ENCODE data around the gene KCNJ15. TPM values are rescaled to one million over a fixed set of nuclear protein-coding genes. Genes with fewer than 3 reads are reported as not detected.
A peak's percentile ranks its signal among the peaks of the same experiment; 100 is the strongest.
"Not testable (repeated sequence)": the region's sequence is repeated elsewhere in the genome, so short reads cannot be mapped to it uniquely, and the experiment has no call there.

Gene KCNJ15
- polyA plus RNA-seq (ENCODE audit: insufficient read length in 4 of 4) = 100 to 1,000 TPM in 3 of 4 donors, 1 to 10 TPM in 1; 3.6 to 236 (median 209) TPM

DNA sequence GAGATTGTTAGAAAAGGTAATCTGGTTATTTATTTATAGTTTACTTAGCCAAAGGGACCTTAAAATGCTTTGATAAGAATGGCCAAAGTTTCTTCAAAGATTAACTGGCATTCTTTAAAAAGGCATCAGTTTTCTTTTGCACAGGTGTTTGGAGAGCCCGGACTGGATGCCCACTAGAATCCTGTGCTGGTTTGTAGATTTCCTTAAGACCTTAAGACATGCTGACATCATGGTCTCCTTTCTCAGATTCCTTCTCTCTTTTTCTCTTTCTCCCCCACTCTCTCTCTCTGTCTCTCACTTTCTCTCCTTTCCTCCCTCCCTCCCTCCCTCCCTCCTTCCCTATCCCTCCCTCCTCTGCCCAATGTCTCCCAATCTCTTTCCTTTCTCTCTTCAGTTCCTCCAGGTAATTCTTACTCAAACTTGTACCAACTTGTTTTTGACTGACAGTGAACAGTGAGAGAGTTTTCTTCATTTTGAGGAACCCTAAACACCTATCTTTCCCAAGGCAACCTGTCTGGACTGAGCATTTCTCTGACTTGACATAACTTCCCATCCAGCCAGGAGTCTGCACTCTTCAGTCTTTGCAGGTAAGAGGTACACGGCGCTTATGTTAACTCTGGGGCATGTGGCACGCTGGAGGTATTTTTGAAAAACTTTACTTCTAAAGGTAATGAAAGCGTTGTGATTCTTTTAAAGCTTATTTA, at the start of gene KCNJ15:
TSS of gene KCNJ15 (plus strand) at position 393 of the 704 bp plus-strand sequence. CDS start 42,271 bp downstream, outside the sequence.
- no peak for DNase-seq (ENCODE audit: low read depth in 4 of 4, low spot score in 3 of 4)

DNA sequence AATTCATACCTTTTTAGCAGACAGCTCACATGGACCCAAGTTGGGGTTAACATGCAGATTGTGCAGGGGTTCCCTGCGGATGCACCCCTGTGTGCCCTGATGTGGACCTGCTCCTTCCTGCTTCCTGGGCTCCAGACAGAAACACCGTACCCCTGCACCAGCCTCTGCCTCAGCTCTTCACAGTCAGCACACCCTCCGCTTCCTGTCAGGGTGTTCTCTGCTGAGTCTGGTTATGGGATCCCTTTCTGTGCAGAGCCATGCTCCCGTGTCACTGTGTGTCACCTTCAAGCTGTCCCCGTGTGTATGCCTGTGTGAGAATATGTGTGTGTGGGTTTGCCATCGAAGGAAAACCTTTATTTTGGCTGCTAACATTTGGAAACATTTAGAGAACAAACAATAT, 48.7 kb upstream of the KCNJ15 start:
- DNase-seq (ENCODE audit: low read depth in 4 of 4, low spot score in 3 of 4) = no peak

DNA sequence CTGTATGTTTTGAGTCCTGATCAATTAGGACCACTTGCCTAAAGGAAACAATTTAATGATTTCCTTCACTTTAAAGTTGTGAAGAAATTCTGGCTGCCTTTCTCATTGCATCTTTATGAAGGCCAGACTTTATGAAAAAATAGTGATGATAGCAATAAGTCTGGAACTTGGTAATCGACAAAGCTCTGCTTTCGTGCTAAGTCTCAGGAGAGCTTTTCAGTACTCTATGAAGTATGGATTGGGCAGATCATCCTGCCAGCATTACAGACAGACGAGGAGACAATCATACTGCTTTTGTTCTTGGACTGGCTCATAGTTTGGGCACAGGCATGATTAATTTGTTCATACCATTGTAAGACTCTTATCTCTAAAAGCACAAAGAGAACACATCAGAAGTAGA, 45.5 kb upstream of the KCNJ15 start:
- no peak for DNase-seq (ENCODE audit: low read depth in 4 of 4, low spot score in 3 of 4)

DNA sequence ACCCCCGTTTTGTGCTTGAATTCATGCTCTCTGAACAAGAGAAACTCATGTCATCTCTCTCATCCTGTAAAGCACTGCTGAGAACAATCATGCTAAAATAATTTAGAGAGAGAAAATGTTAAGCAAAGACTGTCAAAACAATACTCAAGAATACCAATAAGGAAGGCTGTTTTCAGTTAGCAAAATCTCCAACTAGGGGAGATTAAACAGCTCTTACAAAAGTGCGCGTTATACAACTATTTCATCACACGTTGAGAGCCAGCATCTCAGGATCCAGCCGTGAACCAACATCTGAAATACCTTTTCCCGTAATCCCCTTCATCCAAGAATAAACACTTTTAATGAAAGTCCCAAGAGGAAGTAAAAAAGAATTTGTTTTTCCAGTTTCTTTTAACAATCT, 44.1 kb upstream of the KCNJ15 start:
- no peak for DNase-seq (ENCODE audit: low read depth in 4 of 4, low spot score in 3 of 4)

DNA sequence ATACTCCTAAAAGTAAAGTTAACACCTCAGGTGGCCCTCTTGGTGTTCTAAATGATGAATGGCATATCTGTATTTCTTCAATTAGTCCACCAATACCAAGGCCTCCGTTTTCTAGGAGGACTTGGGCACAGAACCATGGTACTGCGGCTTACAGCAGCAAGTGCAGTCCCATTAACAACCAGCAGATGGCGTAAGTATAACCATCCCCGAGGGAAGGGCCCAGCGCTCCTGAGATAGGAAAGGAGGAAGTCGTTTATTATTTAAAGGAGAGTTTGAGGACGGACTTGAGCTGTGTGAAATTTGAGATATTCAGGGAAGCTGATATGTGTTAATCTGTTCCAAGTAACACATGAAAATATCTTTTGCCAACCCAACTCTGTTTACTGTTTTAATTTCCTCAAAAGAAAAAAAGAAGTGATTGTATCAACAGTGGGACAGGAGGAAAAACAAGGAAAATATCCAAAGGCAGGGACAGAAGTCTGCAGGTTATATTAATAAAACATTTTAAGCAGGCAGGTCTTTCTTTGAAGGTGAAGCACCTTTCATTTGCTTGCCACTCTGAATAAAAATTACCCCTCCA, 37.7 kb upstream of the KCNJ15 start:
- DNase-seq (ENCODE audit: low read depth in 4 of 4, low spot score in 3 of 4) = peak; percentile 42 to 64 (median 52)

DNA sequence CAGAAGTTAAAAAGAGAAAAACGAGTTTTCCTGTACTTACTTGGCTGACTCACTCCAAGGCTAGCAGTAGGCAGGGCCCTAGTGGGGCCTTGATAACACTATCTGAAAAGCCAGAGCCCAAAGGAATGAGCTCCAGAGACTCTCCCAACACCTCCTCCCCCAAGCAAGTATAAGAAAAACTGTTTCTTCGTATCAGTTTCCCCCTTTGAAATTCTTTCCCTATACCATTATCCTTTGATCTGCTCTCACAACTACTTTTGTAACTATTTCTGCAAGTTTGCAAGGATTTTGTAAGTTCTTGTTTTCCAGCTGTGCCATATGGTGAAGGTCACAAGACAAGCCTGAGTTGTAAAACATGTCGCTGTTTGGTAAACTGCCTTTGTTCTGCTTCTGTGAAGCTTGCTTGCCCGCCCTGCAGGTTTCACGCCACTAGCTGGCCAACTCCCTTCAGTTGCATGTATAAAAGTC, 36.5 kb upstream of the KCNJ15 start:
- no peak for DNase-seq (ENCODE audit: low read depth in 4 of 4, low spot score in 3 of 4)

DNA sequence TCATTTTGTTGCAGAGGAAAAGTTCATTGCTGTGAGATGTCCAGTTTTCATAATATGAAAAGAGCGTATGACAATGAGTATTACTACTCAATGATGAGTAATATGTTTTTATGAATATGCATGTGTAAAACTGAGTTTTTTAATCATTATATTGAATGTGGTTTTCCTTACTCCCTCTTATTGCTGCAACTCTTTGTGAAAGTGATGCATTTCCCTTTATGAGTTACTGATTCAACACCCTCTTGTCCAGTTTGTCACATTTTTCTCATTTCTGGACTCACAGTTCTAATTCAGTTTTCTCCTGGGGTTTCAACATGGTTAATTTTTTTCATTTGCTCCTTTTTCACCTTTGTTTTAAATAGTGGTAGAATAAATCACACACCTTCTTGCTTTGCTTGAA, 35.2 kb upstream of the KCNJ15 start:
- DNase-seq (ENCODE audit: low read depth in 4 of 4, low spot score in 3 of 4) = no peak

DNA sequence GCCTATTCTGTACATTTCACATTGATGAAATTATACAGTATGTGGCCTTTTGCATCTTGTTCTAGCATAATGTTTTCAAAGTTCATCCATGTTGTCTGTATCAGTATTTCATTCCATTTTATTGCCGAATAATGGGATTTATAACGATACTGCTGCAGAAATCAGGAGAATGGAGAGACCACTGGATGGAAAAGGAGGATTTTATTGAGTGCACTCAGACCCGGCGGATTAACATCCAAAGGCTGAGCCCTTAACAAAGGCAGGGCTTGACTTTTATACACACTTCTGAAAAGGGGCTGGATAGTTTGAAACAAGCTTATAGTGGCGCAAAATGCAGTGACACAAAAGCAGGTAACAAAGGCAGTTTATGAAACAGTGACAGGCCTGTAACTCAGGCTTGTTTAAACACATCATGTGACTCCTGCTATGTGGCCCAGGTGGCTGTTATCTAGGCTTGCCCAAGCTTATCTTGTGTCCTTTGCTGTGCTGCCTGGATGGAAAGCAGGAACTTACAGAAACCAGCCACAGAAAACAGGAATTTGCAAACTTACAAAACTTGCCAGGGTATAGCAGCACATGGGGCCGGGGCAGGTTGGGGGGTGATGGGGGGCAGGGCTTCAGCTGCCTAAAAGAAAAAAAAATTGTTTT, 32.8 kb upstream of the KCNJ15 start:
- no peak for DNase-seq (ENCODE audit: low read depth in 4 of 4, low spot score in 3 of 4)

DNA sequence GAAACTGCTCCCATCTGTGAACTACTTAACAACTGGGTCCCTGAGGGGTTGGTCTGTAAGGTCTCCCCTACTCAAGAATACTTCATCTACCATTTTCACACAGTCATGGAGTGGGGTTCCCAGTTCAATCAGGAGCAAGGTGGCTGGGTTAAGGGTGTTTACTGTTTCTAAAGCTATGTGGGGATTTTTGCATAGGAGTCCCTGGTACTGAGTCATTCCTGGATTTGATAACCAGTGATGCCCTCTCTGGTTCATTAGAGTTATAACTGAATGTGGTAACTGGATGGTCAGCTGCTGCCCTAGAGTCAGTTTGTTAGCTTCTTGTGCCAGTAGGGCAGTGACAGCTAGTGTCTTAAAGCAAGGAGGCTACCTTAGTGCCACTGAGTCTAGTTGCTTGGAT, 29.4 kb upstream of the KCNJ15 start:
- DNase-seq (ENCODE audit: low read depth in 4 of 4, low spot score in 3 of 4) = no peak

DNA sequence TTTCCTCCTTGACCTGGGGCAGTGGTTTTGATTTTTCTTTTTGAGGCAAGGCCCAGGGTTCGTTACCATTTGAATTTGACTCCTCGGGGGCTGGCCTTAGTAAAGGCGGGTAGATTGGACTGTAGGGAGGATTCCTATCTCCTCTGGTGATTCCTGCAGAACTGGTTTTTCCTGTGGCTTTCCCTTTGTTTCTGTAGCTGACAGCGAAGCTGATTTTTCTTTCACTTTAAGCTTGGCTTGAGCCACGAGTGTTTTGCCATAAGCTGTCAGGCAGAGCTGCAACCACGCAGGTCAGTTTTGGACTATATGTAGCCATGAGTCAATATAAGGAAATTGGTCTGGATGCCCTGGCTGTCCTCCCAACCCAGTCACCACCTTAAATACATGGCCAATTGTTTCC, 28.7 kb upstream of the KCNJ15 start:
- DNase-seq (ENCODE audit: low read depth in 4 of 4, low spot score in 3 of 4) = no peak

DNA sequence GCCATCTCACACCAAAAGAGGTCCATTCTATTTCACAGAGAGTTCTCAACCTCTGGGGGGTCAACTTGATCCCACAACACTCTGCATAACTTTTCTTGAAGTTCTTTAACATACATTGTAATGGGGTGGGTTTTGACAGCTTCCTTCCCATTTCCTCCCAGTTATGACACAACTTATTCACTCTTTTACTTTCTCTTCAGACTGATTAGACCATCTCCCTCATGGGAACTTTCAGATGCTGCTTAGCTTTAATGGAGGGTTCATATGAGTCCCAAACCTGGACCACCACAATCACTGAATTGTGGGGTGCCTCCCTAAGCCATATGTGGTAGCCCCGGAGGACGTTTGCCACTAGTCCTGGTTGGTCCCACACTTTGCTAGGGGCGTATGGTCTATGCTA, 28.3 kb upstream of the KCNJ15 start:
- DNase-seq (ENCODE audit: low read depth in 4 of 4, low spot score in 3 of 4) = no peak

DNA sequence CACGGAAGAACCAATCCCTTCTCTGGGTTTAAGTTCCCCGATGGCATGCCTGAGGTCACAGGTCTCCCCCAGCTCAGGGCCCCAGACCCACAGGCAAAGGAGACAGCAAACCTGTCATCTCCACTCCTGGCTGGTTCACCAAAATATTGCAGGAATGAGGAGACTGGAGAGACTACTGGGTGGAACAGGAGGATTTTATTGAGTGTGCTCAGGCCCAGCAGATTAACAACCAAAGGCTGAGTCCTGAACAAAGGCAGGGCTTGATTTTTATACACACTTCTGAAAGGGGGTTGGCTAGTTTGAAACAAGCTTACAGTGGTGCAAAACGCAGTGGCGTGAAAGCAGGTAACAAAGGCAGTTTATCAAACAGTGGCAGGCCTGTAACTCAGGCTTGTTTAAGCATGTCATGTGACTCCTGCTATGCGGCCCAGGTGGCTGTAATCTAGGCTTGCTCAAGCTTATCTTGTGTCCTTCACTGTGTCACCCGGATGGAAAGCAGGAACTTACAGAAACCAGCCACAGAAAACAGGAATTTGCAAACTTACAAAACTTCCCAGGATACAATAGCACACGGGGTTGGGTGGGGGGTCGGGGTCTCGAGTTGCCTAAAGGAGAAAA, 27.4 kb upstream of the KCNJ15 start:
- DNase-seq (ENCODE audit: low read depth in 4 of 4, low spot score in 3 of 4) = no peak

DNA sequence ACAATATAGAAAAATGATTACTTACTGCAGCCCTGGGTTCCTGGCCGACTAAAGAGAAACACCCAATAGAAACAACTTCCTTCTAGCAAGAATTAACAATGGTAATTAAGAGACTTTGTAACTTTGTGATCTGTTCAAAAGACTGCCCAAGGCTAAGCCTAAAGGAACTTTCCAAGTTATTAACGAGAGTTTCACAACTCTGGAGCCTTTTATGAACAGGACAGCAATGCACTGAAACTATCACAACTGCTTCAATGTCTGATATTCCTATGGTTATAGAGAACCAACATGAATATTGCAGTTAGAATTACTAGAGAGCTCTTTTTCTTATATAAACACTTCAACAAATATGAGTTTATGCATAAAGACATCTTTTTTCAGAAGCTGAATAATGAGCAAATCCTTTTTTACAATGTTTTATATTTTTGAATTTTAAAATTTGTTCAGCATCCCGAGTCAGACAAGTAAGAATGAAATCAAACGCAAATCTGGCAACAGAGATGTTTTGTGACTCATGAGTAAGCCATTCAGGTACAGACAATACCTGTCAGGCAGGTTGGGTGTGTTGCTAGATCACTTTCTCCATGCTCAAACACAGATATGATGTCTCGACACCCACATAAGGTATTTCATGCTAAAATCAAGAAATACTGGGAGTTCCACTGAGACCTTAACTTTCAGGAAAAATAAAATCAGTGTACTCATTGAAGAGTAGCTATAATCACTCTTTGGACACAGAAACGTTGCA, 22.2 kb upstream of the KCNJ15 start:
- DNase-seq (ENCODE audit: low read depth in 4 of 4, low spot score in 3 of 4) = no peak

DNA sequence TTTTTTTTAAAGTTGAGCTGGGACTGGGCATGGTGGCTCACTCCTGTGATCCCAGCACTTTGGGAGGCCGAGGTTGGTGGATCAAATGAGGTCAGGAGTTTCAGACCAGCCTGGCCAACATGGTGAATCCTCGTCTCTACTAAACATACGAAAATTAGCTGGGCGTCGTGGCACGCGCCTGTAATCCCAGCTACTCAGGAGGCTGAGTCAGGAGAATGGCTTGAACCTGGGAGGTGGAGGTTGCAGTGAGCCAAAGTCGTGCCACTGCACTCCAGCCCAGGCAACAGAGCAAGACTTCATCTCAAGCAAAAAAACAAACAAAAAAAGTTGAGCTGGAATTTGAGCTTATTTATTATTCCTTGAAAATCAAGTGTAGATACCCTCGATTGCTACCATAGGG, 21.5 kb upstream of the KCNJ15 start:
- not testable (repeated sequence) for DNase-seq (ENCODE audit: low read depth in 4 of 4, low spot score in 3 of 4)

DNA sequence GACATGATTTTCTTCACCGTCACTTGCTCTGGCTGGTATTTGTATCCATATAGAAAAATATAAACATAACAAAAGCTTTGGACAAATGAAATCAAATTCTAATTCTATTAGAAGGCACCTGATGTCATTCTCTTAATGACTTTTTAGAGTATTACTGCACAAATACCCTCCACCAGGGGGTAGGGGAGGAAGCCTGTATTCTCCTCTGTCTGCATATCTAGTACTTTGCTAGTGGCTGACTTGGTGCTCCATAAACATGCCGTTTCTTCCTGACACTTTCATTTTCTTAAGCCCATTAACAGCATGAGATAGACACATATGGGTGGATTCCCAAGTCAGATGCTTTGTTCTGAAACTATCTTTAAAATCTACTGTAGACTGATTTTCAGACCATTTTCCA, 20.6 kb upstream of the KCNJ15 start:
- no peak for DNase-seq (ENCODE audit: low read depth in 4 of 4, low spot score in 3 of 4)

DNA sequence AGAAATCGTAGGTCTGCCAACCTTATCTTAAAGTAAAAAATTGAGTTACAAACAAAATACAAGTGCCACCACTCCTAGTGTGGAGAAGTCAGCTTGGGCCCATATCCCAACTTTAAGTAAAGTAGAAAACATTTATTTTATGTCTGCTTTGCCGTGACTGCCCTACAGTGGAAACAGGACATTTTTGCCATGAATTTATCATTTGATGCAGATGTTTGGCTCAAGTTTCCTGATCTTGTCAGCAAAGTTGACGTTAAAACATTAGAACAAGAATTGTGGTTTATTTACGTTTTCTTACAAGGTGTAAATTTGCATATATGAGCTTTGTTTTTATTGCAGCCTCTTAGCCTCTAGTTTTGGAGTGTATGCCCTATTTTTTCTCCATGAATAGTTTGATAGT, 17.1 kb upstream of the KCNJ15 start:
- DNase-seq (ENCODE audit: low read depth in 4 of 4, low spot score in 3 of 4) = no peak

DNA sequence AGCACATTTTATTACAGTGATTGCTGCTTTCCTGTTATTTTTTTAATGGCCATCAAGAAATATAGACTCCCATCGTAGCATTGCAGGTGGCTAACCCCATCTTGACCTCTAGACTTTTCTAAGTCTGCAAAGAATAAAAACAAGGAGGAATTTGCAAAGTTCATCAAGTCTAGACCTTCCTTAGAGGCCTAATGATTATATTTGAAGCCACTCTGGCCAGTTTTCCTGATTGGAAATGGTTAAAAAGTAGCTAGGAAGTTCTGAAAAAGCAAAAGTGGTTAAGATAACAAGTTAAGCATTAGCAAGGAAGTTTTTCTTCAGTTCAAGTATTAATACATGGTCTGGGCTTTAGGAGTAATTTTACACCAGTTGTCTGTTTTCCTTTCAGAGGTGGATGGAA, 16.7 kb upstream of the KCNJ15 start:
- no peak for DNase-seq (ENCODE audit: low read depth in 4 of 4, low spot score in 3 of 4)

DNA sequence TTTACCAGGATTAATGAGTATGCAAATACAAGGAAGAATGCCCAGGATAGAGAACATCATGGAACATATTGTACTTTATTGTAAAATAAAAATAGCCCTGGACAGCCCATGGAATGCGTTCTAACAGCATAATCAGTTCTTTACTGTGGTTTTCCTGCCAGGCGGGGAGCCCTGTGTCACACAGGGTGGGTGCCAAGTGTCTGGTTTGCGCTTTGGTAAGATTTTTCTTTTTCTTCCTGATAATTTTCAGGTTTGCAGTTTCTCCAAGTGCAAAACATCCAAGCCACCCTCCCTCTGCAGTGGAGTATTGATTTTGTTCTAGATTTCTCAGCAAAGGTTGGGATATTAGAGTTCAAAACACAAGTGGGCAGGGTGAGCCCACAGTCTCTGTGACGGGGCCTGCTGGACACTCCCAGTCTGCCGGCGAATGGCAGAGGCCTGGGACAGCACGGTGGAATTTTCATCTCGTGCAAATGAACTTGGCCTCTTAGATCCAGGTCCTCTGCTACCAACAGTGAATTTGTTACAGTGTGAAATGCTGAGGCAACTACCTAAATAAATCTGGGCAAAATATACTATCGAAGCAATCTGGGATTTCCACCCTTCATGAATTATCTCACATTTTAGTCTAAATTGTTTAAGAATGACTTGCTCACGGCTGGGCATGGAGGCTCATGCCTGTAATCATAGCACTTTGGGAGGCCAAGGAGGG, 15.6 kb upstream of the KCNJ15 start:
- no peak for DNase-seq (ENCODE audit: low read depth in 4 of 4, low spot score in 3 of 4)

DNA sequence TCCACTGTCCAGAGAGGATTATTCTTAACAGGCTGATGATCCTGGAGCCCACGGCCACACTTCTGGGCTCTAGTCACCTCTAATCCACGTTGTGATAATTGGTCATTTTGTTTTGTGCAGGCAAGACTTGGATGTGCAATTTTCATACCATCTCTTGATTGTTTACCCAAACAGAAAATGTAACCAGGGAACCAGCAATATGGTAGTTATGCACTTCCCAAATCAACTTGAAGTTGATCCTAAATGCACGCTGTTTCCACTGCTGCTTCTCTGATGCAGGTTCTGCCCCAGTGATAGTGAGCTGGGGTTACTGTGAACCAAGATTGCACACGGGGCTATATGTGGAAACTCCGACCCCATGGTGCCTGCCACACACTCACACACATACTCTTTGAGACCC, 14.7 kb upstream of the KCNJ15 start:
- no peak for DNase-seq (ENCODE audit: low read depth in 4 of 4, low spot score in 3 of 4)

DNA sequence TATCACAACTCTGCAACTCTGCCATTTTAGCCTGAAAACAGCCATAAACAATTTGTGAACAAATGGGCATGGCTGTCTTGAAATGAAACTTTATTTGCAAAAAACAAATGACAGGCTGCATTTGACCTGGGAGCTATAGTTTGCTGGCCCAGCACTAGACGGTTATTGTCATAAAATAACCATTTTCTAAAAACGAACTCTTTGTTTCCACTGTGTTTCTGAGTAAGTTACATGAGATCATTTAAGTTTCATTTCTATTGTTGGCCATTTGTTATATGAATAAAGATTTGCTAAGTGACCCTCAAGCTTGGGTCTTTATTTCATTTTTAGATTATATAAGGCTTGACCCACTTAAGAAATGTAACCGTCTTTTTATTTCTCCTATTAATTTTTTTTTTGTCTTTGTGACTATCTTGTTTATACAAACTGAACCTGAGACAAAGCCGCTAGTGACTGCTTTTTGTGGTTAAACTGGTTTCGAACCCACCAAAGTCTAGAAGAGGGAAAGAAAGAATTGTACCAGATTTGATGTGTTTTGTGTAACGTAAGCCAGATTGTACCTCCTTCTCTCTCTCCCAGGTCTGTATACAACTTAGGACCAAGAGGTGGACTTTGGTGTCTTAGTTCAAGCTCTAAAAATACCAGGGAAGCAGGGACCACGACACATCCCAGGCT, 12.9 kb upstream of the KCNJ15 start:
- DNase-seq (ENCODE audit: low read depth in 4 of 4, low spot score in 3 of 4) = no peak

Measured in left renal pelvis (tissue), 4 donors.